Gastrocnemius medialis (tissue), 4 donors: Measurements from ENCODE around the gene FNDC3A. TPM values are rescaled to one million over a fixed set of nuclear protein-coding genes. Genes with fewer than 3 reads are reported as not detected.

ENCODE experiments used
- ATAC-seq, 2 donors: fragments of 150-250 bp; one replicate each; pipeline ENCODE4 v1.9.1; 2016
- DNase-seq, 2 donors: peaks; one replicate each; pipeline ENCODE4 v3.0.0-alpha.2; 2019
- H3K27ac ChIP-seq, 4 donors: fragments of 200-600 bp; sonication (generic); 1 replicate in 1 of 4; 2 replicates in 3 of 4; pipeline ENCODE4 v1.5.1; 2016 to 2018; ENCODE audit warnings: mild to moderate bottlenecking in 2 of 4, moderate library complexity in 1 of 4
- H3K27me3 ChIP-seq, 3 donors: fragments of 200-600 bp; sonication (generic) in 2 of 3; 1 replicate in 1 of 3; 2 replicates in 2 of 3; pipeline versions ENCODE4 v1.5.1 to v1.6.0; 2016 to 2019; ENCODE audit warnings: mild to moderate bottlenecking in 1 of 3, moderate library complexity in 1 of 3
- H3K36me3 ChIP-seq, 2 donors: fragments of 200-600 bp; sonication (generic) in 1 of 2; one replicate each; pipeline ENCODE4 v1.5.1; 2017 to 2018
- H3K4me1 ChIP-seq, 2 donors: fragments of 200-600 bp; sonication (generic) in 1 of 2; one replicate each; pipeline ENCODE4 v1.5.1; 2016 to 2017; ENCODE audit warnings: mild to moderate bottlenecking in 2 of 2
- H3K4me3 ChIP-seq, 4 donors: fragments of 200-600 bp; sonication (generic) in 3 of 4; 1 replicate in 1 of 4; 2 replicates in 3 of 4; pipeline ENCODE4 v1.5.1; 2016 to 2019; ENCODE audit warnings: mild to moderate bottlenecking in 2 of 4
- H3K9me3 ChIP-seq, 3 donors: fragments of 200-600 bp; sonication (generic) in 2 of 3; 1 replicate in 1 of 3; 2 replicates in 2 of 3; pipeline ENCODE4 v1.5.1; 2016 to 2019
- POLR2A ChIP-seq, 2 donors: fragments of 450-650 bp; IDR thresholded peaks; one replicate each; pipeline ENCODE4 v1.6.1; 2017; ENCODE audit warnings: antibody characterized with exemption in 2 of 2, mild to moderate bottlenecking in 2 of 2, moderate library complexity in 2 of 2
- in situ Hi-C, 4 donors: fragments of 200-750 bp; cut with MboI; loops; one replicate each; pipeline versions ENCODE4 v1.15.0 to v1.8.0; 2017; ENCODE audit warnings: low sequenced_read_pairs in 4 of 4
- intact Hi-C: fragments of 100-400 bp; cut with DNase I; formaldehyde crosslinking; loops from one replicate; pipeline ENCODE4 v1.15.1; 2023; ENCODE audit warnings: low total_unique reads
- total RNA-seq, 4 donors: library from RNA; depleted of rRNA; stranded (reverse); fragments of >200 nt; gene quantifications; one replicate each; pipeline versions ENCODE4 v1.1.0 to v1.2.3, GENCODE V29; 2016
- TF ChIP-seq, protein P1 (sequence below), 5 experiments: fragments of 450-650 bp in 3 of 5; fragments of 200-600 bp in 2 of 5; sonication (generic) in 2 of 5; IDR thresholded peaks in 4 of 5; conservative IDR thresholded peaks in 1 of 5; 1 replicate in 4 of 5; 2 replicates in 1 of 5; pipeline ENCODE4 v1.5.1; 2016 to 2019; ENCODE audit warnings: antibody characterized with exemption in 5 of 5, mild to moderate bottlenecking in 3 of 5, moderate library complexity in 3 of 5

FNDC3A gene
- total RNA-seq, 4 donors from 2014 or later = 9.6 to 18.3 (median 10.4) TPM

DNA sequence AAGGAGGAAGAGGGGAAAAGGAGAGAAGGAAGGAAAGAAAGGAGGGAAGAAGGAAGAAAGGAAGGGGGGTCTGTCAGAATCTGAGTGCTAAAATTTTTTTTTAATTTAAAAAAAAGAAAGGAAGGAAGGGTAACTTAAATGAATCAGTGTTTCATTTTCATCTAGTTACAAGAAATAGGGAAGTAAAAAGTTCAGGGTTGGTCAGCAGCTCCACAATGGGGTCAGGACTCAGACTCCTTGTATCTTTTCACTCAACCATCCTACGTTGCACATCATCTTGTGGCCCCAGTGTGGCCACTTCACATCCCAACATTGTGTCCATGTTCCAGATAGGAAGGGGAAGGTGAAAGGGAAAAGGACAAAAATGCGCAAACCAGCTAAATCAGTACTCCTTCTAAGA lies 14.3 kb upstream of the FNDC3A start:
- ATAC-seq = no peak
- no peak for DNase-seq
- TF ChIP-seq, protein P1, sequence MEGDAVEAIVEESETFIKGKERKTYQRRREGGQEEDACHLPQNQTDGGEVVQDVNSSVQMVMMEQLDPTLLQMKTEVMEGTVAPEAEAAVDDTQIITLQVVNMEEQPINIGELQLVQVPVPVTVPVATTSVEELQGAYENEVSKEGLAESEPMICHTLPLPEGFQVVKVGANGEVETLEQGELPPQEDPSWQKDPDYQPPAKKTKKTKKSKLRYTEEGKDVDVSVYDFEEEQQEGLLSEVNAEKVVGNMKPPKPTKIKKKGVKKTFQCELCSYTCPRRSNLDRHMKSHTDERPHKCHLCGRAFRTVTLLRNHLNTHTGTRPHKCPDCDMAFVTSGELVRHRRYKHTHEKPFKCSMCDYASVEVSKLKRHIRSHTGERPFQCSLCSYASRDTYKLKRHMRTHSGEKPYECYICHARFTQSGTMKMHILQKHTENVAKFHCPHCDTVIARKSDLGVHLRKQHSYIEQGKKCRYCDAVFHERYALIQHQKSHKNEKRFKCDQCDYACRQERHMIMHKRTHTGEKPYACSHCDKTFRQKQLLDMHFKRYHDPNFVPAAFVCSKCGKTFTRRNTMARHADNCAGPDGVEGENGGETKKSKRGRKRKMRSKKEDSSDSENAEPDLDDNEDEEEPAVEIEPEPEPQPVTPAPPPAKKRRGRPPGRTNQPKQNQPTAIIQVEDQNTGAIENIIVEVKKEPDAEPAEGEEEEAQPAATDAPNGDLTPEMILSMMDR (IDR thresholded peaks at IDR 0.05 in 4 of 5, conservative IDR thresholded peaks at IDR 0.05 in 1 of 5) = no peak
- TF ChIP-seq POLR2A (IDR thresholded peaks at IDR 0.05) = no peak
- intact Hi-C loops = no loop called here
- H3K36me3 ChIP-seq = no peaks in the 10 kb centered on the region
- H3K27ac ChIP-seq = no peak overlapping the region
- in situ Hi-C loops = no loop called here
- H3K27me3 ChIP-seq = no peaks in the 10 kb centered on the region
- no peaks in the 10 kb centered on the region for H3K4me1 ChIP-seq
- H3K9me3 ChIP-seq = no peaks in the 10 kb centered on the region
- no peak overlapping the region for H3K4me3 ChIP-seq

DNA sequence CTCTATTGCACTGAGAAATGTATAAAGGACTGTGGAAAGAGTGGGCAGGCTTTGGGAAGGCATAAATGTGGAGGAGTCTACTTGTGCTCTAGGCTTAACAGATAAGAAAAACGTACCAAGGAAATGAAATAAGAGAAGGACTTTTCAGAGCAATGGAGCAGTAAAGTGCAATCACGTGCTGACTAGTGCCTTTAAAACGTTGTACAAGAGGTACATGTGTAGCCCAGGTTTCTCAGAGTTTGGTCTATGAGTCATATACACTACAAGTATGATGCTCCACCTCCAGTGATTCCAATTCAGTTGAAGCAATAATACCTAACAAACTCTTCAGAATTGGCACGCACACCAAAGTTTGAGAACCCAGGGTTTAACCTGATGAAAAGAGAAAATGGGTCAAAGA lies 13.4 kb upstream of the FNDC3A start:
- TF ChIP-seq POLR2A (IDR thresholded peaks at IDR 0.05) = no peak
- TF ChIP-seq, protein P1 (IDR thresholded peaks at IDR 0.05 in 4 of 5, conservative IDR thresholded peaks at IDR 0.05 in 1 of 5) = no peak
- Histone ChIP-seq H3K27ac (no peak overlapping the region), H3K9me3 (no peaks in the 10 kb centered on the region), H3K4me1 (no peaks in the 10 kb centered on the region), H3K4me3 (no peak overlapping the region), H3K36me3 (no peaks in the 10 kb centered on the region), H3K27me3 (no peaks in the 10 kb centered on the region)
- DNase-seq (no peak), ATAC-seq (no peak)
- intact Hi-C loops (no loop called here), in situ Hi-C loops (no loop called here)

GRCh38 chr13:48965736-48966135 lies 10.0 kb upstream of the FNDC3A start:
- H3K27ac ChIP-seq = no peak overlapping the region
- H3K27me3 ChIP-seq = no peaks in the 10 kb centered on the region
- ATAC-seq (no peak), DNase-seq (no peak)
- no peaks in the 10 kb centered on the region for H3K9me3 ChIP-seq
- no peak overlapping the region for H3K4me3 ChIP-seq
- no peaks in the 10 kb centered on the region for H3K4me1 ChIP-seq
- H3K36me3 ChIP-seq = no peaks in the 10 kb centered on the region
- TF ChIP-seq, protein P1 (IDR thresholded peaks at IDR 0.05 in 4 of 5, conservative IDR thresholded peaks at IDR 0.05 in 1 of 5) = no peak
- TF ChIP-seq POLR2A (IDR thresholded peaks at IDR 0.05) = no peak
- in situ Hi-C loops (no loop called here), intact Hi-C loops (no loop called here)

GRCh38 chr13:48969685-48970084 lies 6.0 kb upstream of the FNDC3A start:
- in situ Hi-C loops = loop anchor here in 1 of 4 donors (10.0 kb wide), 1 partner anchor 135 kb away; no protein-coding TSS in a partner anchor
- Histone ChIP-seq H3K4me1 (peaks cover 0 to 2% of the 10 kb centered on the region in 2 donors), H3K27me3 (no peaks in the 10 kb centered on the region), H3K27ac (no peak overlapping the region), H3K36me3 (no peaks in the 10 kb centered on the region), H3K9me3 (no peaks in the 10 kb centered on the region), H3K4me3 (no peak overlapping the region)
- DNase-seq = no peak
- TF ChIP-seq, protein P1 (IDR thresholded peaks at IDR 0.05 in 4 of 5, conservative IDR thresholded peaks at IDR 0.05 in 1 of 5) = no peak
- TF ChIP-seq POLR2A (IDR thresholded peaks at IDR 0.05) = no peak
- no peak for ATAC-seq
- intact Hi-C loops = loop anchor here (10.0 kb wide), 1 partner anchor 125 kb away; no protein-coding TSS in a partner anchor
